GM12872 (cell line): ENCODE measurements around the gene APOO.

ENCODE experiments used
- TF ChIP-seq, protein P1 (sequence below): IDR thresholded peaks from 3 replicates; pipeline ENCODE4 v1.5.1; 2011; ENCODE audit warnings: low read depth, mild to moderate bottlenecking, low read length, moderate library complexity; ENCODE audit not compliant: insufficient read depth

APOO gene

DNA sequence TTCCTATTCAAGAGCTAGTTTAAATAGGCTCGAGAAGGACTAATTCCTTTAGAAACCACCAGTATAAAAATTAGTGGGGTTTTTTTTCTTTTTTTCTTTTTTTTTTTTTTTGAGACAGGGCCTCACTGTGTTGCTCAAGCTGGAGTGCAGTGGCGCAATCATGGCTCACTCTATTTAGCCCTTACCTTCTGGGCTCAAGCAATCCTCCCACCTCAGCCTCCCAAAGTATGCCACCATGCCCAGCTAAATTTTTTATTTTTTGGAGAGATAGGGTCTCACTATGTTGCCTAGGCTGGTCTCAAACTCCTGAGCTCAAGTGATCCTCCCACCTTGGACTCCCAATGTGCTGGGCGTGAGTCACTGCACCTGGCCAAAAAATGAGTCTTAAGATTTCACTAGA is 52.8 kb downstream of the APOO start:
- TF ChIP-seq, protein P1, sequence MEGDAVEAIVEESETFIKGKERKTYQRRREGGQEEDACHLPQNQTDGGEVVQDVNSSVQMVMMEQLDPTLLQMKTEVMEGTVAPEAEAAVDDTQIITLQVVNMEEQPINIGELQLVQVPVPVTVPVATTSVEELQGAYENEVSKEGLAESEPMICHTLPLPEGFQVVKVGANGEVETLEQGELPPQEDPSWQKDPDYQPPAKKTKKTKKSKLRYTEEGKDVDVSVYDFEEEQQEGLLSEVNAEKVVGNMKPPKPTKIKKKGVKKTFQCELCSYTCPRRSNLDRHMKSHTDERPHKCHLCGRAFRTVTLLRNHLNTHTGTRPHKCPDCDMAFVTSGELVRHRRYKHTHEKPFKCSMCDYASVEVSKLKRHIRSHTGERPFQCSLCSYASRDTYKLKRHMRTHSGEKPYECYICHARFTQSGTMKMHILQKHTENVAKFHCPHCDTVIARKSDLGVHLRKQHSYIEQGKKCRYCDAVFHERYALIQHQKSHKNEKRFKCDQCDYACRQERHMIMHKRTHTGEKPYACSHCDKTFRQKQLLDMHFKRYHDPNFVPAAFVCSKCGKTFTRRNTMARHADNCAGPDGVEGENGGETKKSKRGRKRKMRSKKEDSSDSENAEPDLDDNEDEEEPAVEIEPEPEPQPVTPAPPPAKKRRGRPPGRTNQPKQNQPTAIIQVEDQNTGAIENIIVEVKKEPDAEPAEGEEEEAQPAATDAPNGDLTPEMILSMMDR: no peak

DNA sequence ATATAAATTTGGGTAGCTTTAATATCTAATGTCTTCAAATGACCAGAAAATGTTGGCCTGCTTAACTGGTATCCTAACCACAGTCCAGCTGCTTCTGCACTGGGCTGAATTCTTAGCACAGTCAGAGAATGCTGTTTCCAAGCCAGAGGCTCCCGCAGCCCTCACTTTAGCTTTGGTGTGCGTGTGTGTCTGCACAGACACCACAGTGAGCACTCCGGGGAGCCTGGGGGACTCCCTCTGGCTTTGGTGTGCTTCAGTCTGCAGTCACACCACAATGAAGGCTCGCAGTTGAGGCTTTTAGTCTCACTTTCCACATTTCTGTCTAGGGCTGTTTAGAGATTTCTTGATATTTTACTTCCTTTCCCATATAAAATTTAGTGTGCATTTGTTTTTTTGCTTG is 53.6 kb downstream of the APOO start:
- TF ChIP-seq, protein P1: no peak

DNA sequence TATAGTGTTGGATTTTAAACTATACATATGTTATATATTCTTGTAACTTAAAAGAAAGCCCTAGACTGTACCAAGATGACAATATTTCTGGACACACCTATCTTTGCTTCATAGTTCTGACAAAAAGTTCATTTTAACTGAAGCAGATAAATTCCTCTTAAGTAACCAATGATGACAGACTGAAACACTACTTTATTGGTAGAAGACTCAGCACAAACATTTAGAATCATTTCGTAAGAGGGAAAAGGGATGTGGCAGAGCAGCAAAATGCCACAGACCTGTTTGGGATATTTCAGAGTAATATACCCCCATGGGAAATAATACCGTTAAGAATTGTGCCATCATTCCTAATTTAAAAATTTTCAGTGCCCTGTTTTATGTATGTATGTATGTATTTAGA is 56.2 kb downstream of the APOO start:
- TF ChIP-seq, protein P1: no peak

DNA sequence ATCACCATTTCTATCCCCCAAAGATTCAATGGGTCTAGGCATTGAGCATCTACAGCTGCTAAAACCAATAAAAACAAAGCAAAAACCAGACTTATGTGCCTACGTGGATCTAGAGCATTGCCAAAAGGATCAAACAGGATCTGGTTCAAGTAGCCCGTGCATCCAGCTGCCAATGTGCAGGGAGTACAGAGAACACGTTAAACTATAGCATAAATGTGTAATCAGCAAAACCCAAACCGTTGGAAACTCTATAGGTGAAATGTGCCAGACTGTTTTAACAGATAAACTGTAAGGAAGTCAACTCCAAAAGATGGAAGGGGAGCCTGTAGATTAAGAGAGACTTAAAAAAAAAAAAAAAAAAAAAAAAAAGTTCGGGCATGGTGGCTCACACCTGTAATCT is 58.5 kb downstream of the APOO start:
- TF ChIP-seq, protein P1: no peak

DNA sequence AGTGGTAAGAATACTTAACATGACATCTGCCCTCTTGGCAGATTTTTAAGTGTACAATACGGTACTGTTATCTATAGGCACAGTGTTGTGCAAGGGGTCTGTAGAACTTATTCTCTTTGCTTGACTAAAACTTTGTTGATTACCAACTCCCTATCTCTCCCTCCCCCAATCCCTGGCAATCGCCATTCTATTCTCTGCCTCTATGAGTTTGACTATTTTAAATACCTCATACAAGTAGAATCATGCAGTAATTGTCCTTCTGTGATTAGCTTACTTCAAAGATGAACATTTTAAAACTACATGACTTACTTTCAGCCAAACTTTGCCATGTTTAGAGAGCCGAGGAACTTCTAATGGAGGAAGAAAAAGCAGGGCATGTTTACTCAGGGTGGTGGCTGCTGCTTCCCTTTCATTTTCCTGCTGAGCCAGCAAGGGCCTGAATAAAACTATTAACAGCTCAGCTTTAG is 62.4 kb downstream of the APOO start:
- TF ChIP-seq, protein P1: no peak

DNA sequence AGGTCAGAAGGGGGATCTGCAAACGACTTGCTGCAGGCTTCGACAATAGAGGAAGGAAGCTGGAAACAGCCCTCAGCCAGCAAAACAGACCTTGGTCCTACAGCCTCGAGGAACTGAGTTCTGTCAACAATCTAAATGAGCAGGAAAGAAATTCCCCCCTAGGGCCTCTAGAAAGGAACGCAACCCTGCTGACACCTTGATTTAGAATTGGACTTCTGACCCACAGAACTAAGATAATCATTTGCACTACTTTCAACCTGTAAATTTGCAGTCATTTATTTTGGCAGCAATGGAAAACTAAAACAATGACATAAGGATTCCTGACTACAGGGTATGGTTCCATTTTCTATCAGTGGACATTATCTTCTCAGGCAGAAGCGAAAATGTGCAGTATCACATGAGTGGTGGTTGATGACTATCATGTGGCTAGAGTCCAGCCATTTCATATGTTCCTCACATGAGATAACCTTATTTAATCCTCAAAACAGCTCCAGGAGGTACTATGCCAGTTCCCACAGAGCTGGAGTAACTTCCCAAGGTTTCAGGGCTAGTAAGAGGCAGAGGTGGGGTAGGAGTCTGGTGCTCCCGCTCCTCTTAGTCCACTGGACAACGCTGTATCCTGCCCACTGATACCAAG is 63.1 kb downstream of the APOO start:
- TF ChIP-seq, protein P1: no peak

DNA sequence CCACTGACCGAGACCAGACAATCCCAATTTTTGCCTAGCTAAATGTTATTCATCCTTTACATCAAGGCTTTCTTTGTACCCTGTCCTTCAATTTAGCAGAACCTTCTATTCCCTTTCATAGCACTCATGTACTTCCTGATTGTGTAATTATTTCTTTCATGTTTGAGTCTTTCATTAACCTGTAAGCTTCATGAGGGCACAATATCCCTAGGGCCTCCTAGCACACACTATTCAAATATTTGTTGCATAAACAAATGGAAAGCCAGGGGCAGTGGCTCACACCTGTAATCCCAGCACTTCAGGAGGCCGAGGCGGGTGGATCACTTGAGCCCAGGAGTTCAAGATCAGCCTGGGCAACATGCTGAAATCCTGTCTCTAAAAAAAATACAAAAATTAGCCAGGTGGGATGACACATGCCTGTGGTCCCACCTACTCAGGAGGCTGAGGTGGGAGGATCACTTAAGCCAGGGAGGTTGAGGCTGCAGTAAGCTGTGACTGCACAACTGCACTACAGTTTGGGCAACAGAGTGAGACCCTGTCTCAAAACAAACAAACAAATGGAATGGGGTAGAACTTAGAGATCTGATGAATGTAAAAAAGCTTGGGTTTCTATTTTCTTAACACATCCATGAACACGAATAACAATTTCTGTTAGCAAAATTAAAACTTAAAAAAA is 65.8 kb downstream of the APOO start:
- TF ChIP-seq, protein P1: no peak
